HCT116 (cell line): ENCODE results near the gene GTPBP1. TPM values are rescaled to one million over a fixed set of nuclear protein-coding genes. Genes with fewer than 3 reads are reported as not detected.

Experiments used
- ATAC-seq: fragments of 200-7000 bp; cut with Tn5 transposase; 2 replicates; pipeline ENCODE4 v1.9.1; 2020; ENCODE audit warnings: mild to moderate bottlenecking, moderate library complexity
- BruUV-seq: library from RNA; stranded (reverse); fragments of 400-500 nt; replicated peaks from 2 replicates; lab custom pipeline; 2021; lab: Mats Ljungman, UMichigan
- CTCF ChIA-PET: fragments of 300-600 bp; sonication (Branson Sonifier 250); formaldehyde crosslinking; loops from one replicate; lab custom pipeline; 2021; ENCODE audit warnings: antibody characterized with exemption; lab: Charles Lee
- POLR2A ChIA-PET: fragments of 300-600, 350-600 bp; sonication (Branson Sonifier 250); formaldehyde crosslinking; loops from one replicate; lab custom pipeline; 2021; ENCODE audit warnings: antibody characterized with exemption; lab: Charles Lee
- RAD21 ChIA-PET, 2 experiments: fragments of 300-600 bp; sonication (Branson Sonifier 250); formaldehyde crosslinking; loops; one replicate each; lab custom pipeline; 2023; ENCODE audit warnings: low total read pairs in 2 of 2; ENCODE audit not compliant: uncharacterized antibody in 2 of 2, unreplicated experiment in 2 of 2, low non-redundant PET in 1 of 2; lab: Charles Lee
- DNase-seq: peaks from one replicate; pipeline ENCODE4 v3.0.0-alpha.2; 2010; ENCODE audit warnings: low read depth, low spot score
- H2AFZ ChIP-seq: fragments of 200-600 bp; shearing (Covaris generic), sonication (generic); 2 replicates; pipeline ENCODE4 v1.6.1; 2017; ENCODE audit warnings: low read depth, mixed run types, mixed read lengths, antibody characterized with exemption, low read length; ENCODE audit not compliant: poor library complexity, severe bottlenecking
- H3K27ac ChIP-seq: 2 replicates; pipeline ENCODE4 v1.5.1; 2012; ENCODE audit warnings: low read depth, low read length
- H3K27me3 ChIP-seq: fragments of 200-600 bp; sonication (generic); 2 replicates; pipeline ENCODE4 v1.6.1; 2016; ENCODE audit warnings: mixed run types, low read length, mixed read lengths; ENCODE audit not compliant: insufficient read depth
- H3K36me3 ChIP-seq, 2 experiments: fragments of 200-500 bp in 1 of 2; fragments of 200-600 bp in 1 of 2; sonication (Bioruptor generic) in 1 of 2; sonication (generic) in 1 of 2; 2 replicates each; pipeline versions ENCODE4 v1.5.1 to v1.6.1; 2014 to 2016; ENCODE audit warnings: low read length in 2 of 2, inconsistent platforms in 1 of 2, mixed read lengths in 1 of 2, mixed run types in 1 of 2; ENCODE audit not compliant: insufficient read depth in 2 of 2, control insufficient read depth in 1 of 2
- H3K4me1 ChIP-seq, 2 experiments: fragments of 200-600 bp in 1 of 2; sonication (generic) in 1 of 2; 2 replicates each; pipeline versions ENCODE4 v1.5.1 to v1.6.1; 2012 to 2017; ENCODE audit warnings: low read length in 2 of 2, inconsistent platforms in 1 of 2, mild to moderate bottlenecking in 1 of 2, mixed read lengths in 1 of 2, mixed run types in 1 of 2, moderate library complexity in 1 of 2; ENCODE audit not compliant: insufficient read depth in 2 of 2, control insufficient read depth in 1 of 2
- H3K4me2 ChIP-seq: fragments of 200-600 bp; sonication (generic); 2 replicates; pipeline ENCODE4 v1.6.1; 2017; ENCODE audit warnings: mixed run types, low read length, mixed read lengths
- H3K4me3 ChIP-seq, 2 experiments: fragments of 200-600 bp in 1 of 2; sonication (generic) in 1 of 2; replicated peaks in 1 of 2; 2 replicates each; pipeline ENCODE4 v1.5.1; 2011 to 2016; ENCODE audit warnings: low read length in 2 of 2, control low read depth in 1 of 2, low read depth in 1 of 2, mild to moderate bottlenecking in 1 of 2, mixed read lengths in 1 of 2, mixed run types in 1 of 2
- H3K79me2 ChIP-seq: fragments of 200-600 bp; sonication (generic); 2 replicates; pipeline ENCODE4 v1.6.1; 2017; ENCODE audit warnings: mild to moderate bottlenecking, mixed run types, low read length, moderate library complexity, mixed read lengths; ENCODE audit not compliant: insufficient read depth
- H3K9ac ChIP-seq: fragments of 200-600 bp; sonication (generic); 2 replicates; pipeline ENCODE4 v1.6.1; 2016; ENCODE audit warnings: low read length, mixed read lengths
- H3K9me2 ChIP-seq: fragments of 200-600 bp; sonication (generic), shearing (Covaris generic); 2 replicates; pipeline ENCODE4 v1.6.1; 2017; ENCODE audit warnings: mixed run types, mild to moderate bottlenecking, moderate library complexity; ENCODE audit not compliant: insufficient read depth
- H3K9me3 ChIP-seq, 2 experiments: fragments of 200-500 bp in 1 of 2; fragments of 200-600 bp in 1 of 2; sonication (Bioruptor generic) in 1 of 2; sonication (generic) in 1 of 2; 2 replicates each; pipeline ENCODE4 v1.6.1; 2014 to 2017; ENCODE audit warnings: low read length in 2 of 2, mixed read lengths in 2 of 2, inconsistent platforms in 1 of 2, low read depth in 1 of 2, mild to moderate bottlenecking in 1 of 2, mixed run types in 1 of 2, moderate library complexity in 1 of 2; ENCODE audit not compliant: control insufficient read depth in 1 of 2, insufficient read depth in 1 of 2
- H4K20me1 ChIP-seq: fragments of 200-600 bp; sonication (generic), shearing (Covaris generic); 2 replicates; pipeline ENCODE4 v1.6.1; 2017; ENCODE audit warnings: mixed run types, mild to moderate bottlenecking, moderate library complexity; ENCODE audit not compliant: insufficient read depth
- CBX3 ChIP-seq: IDR thresholded peaks from 2 replicates; pipeline ENCODE4 v1.6.1; 2012; ENCODE audit warnings: low read depth
- EGR1 ChIP-seq: IDR thresholded peaks from 2 replicates; pipeline ENCODE4 v1.6.1; 2012; ENCODE audit warnings: low read depth
- ELF1 ChIP-seq: IDR thresholded peaks from 2 replicates; pipeline ENCODE4 v1.6.1; 2012; ENCODE audit warnings: low read depth, borderline replicate concordance
- EZH2 ChIP-seq: fragments of 200-600 bp; sonication (generic); IDR thresholded peaks from 2 replicates; pipeline ENCODE4 v1.6.1; 2017; ENCODE audit warnings: antibody characterized with exemption, mixed run types
- FOSL1 ChIP-seq: IDR thresholded peaks from 2 replicates; pipeline ENCODE4 v1.6.1; 2012; ENCODE audit warnings: low read depth
- POLR2A ChIP-seq: IDR thresholded peaks from 2 replicates; pipeline ENCODE4 v1.7.0; 2011; ENCODE audit warnings: borderline replicate concordance; ENCODE audit not compliant: insufficient read depth, insufficient read length; ENCODE audit errors: extremely low read depth
- POLR2AphosphoS5 ChIP-seq: IDR thresholded peaks from 2 replicates; pipeline ENCODE4 v1.6.1; 2011; ENCODE audit warnings: mild to moderate bottlenecking, low read depth, low read length, moderate library complexity
- RAD21 ChIP-seq: IDR thresholded peaks from 2 replicates; pipeline ENCODE4 v1.6.1; 2012; ENCODE audit warnings: low read depth, mild to moderate bottlenecking
- SIN3A ChIP-seq: IDR thresholded peaks from 2 replicates; pipeline ENCODE4 v1.6.1; 2012; ENCODE audit warnings: low read depth
- SP1 ChIP-seq: IDR thresholded peaks from 2 replicates; pipeline ENCODE4 v1.6.1; 2012; ENCODE audit warnings: low read depth
- TCF7L2 ChIP-seq: IDR thresholded peaks from 2 replicates; pipeline ENCODE4 v1.7.0; 2011; ENCODE audit warnings: borderline replicate concordance, inconsistent platforms; ENCODE audit not compliant: insufficient read depth, insufficient read length; ENCODE audit errors: extremely low read depth
- YY1 ChIP-seq: IDR thresholded peaks from 2 replicates; pipeline ENCODE4 v1.6.1; 2011; ENCODE audit warnings: low read length, low read depth, moderate library complexity, mild to moderate bottlenecking; ENCODE audit not compliant: insufficient replicate concordance; ENCODE audit errors: extremely low read depth
- ZNF274 ChIP-seq: fragments of 200-500 bp; sonication (Bioruptor generic); IDR thresholded peaks from 2 replicates; pipeline ENCODE4 v1.6.1; 2014; ENCODE audit warnings: mild to moderate bottlenecking, low read depth, low read length, inconsistent platforms
- intact Hi-C: fragments of 100-400 bp; cut with micrococcal nuclease; formaldehyde crosslinking; loops from 2 replicates; pipeline ENCODE4 v1.10.0; 2022
- total RNA-seq: library from RNA; stranded (reverse); gene quantifications from one replicate; pipeline ENCODE4 v1.2.1, GENCODE V29; 2021; ENCODE audit not compliant: unreplicated experiment
- TF ChIP-seq, protein P1 (sequence below): IDR thresholded peaks from 2 replicates; pipeline ENCODE4 v1.6.1; 2012
- TF ChIP-seq, protein P2 (sequence below): IDR thresholded peaks from 2 replicates; pipeline ENCODE4 v1.6.1; 2012; ENCODE audit warnings: low read depth
- TF ChIP-seq, protein P3 (sequence below): IDR thresholded peaks from 2 replicates; pipeline ENCODE4 v1.6.1; 2011; ENCODE audit warnings: mild to moderate bottlenecking, low read length, moderate library complexity; ENCODE audit not compliant: insufficient replicate concordance; ENCODE audit errors: extremely low read depth
- TF ChIP-seq, protein P4 (sequence below), 3 experiments: fragments of 200-600 bp in 1 of 3; sonication (generic) in 1 of 3; IDR thresholded peaks in 2 of 3; conservative IDR thresholded peaks in 1 of 3; 2 replicates each; pipeline ENCODE4 v1.5.1; 2012 to 2017; ENCODE audit warnings: low read depth in 2 of 3, low read length in 2 of 3, antibody characterized with exemption in 1 of 3, borderline replicate concordance in 1 of 3, control low read depth in 1 of 3, mild to moderate bottlenecking in 1 of 3, mixed read lengths in 1 of 3, mixed run types in 1 of 3, moderate library complexity in 1 of 3; ENCODE audit not compliant: insufficient read depth in 1 of 3

Gene GTPBP1
- total RNA-seq, 1 experiment from 2014 or later, result 48.2 TPM

DNA sequence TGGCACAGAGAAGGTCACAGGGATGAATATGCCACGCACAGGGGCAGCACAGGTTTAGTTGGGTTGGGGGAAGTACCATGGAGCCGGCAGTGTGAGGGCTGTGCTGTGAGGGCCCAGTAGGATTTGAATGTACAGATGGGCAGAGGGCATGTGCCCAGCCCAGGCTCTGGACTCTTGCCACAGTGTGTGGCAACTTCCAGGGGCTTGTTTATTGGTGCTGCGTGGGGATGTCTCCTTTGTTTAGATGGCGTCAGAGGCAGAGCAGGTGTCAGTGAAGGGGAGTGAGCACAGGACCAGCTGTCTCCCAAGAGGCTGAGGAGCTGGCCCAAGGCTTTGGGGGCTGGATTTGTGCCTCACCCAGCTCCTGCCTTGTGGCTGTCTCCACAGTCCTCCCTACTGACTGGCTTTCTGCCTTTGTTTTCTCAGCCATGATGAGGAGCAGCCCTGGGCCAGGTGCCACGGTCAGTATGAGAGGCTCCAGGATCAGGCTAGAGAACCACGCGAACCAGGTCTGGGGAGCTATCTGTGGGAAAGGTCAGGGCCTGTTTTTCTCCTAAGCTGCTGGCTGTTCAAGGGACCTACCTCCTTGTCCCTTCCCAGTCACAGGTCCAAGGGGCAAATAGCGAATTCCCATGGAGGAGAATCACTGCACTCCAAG lies 28.1 kb downstream of the GTPBP1 start:
- no peaks in the 10 kb centered on the region for H4K20me1 ChIP-seq
- H3K9me3 ChIP-seq, result no peaks in the 10 kb centered on the region
- no peak overlapping the region for H3K4me3 ChIP-seq
- H3K4me1 ChIP-seq, result peaks cover 0 to 4% of the 10 kb centered on the region in 2 experiments; a peak in 1 of 4 replicates
- peaks cover 27 to 38% of the 10 kb centered on the region in 2 experiments; a peak in 3 of 4 replicates for H3K36me3 ChIP-seq
- ChIA-PET CTCF (interaction anchor here (0.8 to 3.1 kb wide), 7 partner anchors 9 to 35 kb away, joined by 3 to 19 read pairs (median 5); no protein-coding TSS in a partner anchor), POLR2A (interaction anchor here (1.2 to 1.6 kb wide), 2 partner anchors 13 to 16 kb away, joined by 3 read pairs; no protein-coding TSS in a partner anchor), RAD21 (no interaction called here)
- DNase-seq (no peak), ATAC-seq (peak; percentile 9; the same call in 1 of the 2 replicates)
- H3K27ac ChIP-seq, result no peak overlapping the region
- H2AFZ ChIP-seq, result no peak overlapping the region
- intact Hi-C loops, result no loop called here
- no peaks in the 10 kb centered on the region for H3K9me2 ChIP-seq
- no peak for TF ChIP-seq ELF1
- TF ChIP-seq YY1, result no peak
- no peak for TF ChIP-seq EGR1
- TF ChIP-seq, protein P1, sequence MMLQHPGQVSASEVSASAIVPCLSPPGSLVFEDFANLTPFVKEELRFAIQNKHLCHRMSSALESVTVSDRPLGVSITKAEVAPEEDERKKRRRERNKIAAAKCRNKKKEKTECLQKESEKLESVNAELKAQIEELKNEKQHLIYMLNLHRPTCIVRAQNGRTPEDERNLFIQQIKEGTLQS, result no peak
- no peak for TF ChIP-seq EZH2
- TF ChIP-seq RAD21, result no peak
- TF ChIP-seq ZNF274, result no peak
- TF ChIP-seq TCF7L2, result no peak
- no peak for TF ChIP-seq SP1
- TF ChIP-seq, protein P2, sequence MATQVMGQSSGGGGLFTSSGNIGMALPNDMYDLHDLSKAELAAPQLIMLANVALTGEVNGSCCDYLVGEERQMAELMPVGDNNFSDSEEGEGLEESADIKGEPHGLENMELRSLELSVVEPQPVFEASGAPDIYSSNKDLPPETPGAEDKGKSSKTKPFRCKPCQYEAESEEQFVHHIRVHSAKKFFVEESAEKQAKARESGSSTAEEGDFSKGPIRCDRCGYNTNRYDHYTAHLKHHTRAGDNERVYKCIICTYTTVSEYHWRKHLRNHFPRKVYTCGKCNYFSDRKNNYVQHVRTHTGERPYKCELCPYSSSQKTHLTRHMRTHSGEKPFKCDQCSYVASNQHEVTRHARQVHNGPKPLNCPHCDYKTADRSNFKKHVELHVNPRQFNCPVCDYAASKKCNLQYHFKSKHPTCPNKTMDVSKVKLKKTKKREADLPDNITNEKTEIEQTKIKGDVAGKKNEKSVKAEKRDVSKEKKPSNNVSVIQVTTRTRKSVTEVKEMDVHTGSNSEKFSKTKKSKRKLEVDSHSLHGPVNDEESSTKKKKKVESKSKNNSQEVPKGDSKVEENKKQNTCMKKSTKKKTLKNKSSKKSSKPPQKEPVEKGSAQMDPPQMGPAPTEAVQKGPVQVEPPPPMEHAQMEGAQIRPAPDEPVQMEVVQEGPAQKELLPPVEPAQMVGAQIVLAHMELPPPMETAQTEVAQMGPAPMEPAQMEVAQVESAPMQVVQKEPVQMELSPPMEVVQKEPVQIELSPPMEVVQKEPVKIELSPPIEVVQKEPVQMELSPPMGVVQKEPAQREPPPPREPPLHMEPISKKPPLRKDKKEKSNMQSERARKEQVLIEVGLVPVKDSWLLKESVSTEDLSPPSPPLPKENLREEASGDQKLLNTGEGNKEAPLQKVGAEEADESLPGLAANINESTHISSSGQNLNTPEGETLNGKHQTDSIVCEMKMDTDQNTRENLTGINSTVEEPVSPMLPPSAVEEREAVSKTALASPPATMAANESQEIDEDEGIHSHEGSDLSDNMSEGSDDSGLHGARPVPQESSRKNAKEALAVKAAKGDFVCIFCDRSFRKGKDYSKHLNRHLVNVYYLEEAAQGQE, result no peak
- TF ChIP-seq, protein P3, sequence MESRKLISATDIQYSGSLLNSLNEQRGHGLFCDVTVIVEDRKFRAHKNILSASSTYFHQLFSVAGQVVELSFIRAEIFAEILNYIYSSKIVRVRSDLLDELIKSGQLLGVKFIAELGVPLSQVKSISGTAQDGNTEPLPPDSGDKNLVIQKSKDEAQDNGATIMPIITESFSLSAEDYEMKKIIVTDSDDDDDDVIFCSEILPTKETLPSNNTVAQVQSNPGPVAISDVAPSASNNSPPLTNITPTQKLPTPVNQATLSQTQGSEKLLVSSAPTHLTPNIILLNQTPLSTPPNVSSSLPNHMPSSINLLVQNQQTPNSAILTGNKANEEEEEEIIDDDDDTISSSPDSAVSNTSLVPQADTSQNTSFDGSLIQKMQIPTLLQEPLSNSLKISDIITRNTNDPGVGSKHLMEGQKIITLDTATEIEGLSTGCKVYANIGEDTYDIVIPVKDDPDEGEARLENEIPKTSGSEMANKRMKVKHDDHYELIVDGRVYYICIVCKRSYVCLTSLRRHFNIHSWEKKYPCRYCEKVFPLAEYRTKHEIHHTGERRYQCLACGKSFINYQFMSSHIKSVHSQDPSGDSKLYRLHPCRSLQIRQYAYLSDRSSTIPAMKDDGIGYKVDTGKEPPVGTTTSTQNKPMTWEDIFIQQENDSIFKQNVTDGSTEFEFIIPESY, result no peak
- TF ChIP-seq POLR2A, result no peak
- TF ChIP-seq CBX3, result no peak
- TF ChIP-seq POLR2AphosphoS5, result no peak; the same call in 1 of the 2 replicates
- TF ChIP-seq SIN3A, result no peak
- TF ChIP-seq, protein P4, sequence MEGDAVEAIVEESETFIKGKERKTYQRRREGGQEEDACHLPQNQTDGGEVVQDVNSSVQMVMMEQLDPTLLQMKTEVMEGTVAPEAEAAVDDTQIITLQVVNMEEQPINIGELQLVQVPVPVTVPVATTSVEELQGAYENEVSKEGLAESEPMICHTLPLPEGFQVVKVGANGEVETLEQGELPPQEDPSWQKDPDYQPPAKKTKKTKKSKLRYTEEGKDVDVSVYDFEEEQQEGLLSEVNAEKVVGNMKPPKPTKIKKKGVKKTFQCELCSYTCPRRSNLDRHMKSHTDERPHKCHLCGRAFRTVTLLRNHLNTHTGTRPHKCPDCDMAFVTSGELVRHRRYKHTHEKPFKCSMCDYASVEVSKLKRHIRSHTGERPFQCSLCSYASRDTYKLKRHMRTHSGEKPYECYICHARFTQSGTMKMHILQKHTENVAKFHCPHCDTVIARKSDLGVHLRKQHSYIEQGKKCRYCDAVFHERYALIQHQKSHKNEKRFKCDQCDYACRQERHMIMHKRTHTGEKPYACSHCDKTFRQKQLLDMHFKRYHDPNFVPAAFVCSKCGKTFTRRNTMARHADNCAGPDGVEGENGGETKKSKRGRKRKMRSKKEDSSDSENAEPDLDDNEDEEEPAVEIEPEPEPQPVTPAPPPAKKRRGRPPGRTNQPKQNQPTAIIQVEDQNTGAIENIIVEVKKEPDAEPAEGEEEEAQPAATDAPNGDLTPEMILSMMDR (IDR thresholded peaks at IDR 0.05 in 2 of 3, conservative IDR thresholded peaks at IDR 0.05 in 1 of 3; ENCODE audit: borderline replicate concordance in 1 of 3, insufficient read depth in 1 of 3, low read depth in 2 of 3, low read length in 2 of 3), result no peak
- no peak for TF ChIP-seq FOSL1
- no TSS peak for BruUV-seq
- no peaks in the 10 kb centered on the region for H3K27me3 ChIP-seq
- no peak overlapping the region for H3K9ac ChIP-seq
- H3K4me2 ChIP-seq, result no peak overlapping the region
- no peaks in the 10 kb centered on the region for H3K79me2 ChIP-seq
